Measurements from ENCODE around the gene PDE7B. TPM values are rescaled to one million over a fixed set of nuclear protein-coding genes. Genes with fewer than 3 reads are reported as not detected.
"Not testable (repeated sequence)": the region's sequence is repeated elsewhere in the genome, so short reads cannot be mapped to it uniquely, and the experiment has no call there.

Gene PDE7B
- total RNA-seq, 1 experiment from 2014 or later, result 0.17 TPM

DNA sequence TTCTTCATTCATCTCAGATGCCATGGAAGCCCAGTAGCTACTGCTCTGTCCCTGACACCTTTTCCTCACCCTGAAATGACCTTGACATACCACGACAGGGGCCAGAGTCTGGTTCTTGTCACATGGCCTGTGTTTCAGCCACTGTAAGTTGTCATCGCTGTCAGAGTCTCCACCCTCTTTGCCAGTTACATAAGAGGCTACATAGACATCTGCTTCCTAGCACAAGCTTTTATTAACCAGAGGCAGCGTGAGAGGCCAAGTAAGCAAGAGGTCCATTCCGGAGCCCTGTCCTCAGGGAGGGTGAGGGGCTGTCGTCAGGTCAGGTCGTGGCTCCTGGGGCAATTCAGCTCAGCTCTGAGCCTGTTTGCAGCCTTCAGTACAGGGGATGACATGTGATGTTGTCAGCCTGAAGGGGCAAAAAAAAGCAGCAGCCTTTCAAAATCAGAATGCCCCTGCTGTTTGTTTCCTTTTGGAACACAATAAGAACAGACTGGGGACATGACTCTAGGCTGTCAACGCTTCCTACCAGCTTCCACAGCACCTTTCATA lies 252.3 kb downstream of the PDE7B start:
- no peak for DNase-seq (ENCODE audit: low read depth)

DNA sequence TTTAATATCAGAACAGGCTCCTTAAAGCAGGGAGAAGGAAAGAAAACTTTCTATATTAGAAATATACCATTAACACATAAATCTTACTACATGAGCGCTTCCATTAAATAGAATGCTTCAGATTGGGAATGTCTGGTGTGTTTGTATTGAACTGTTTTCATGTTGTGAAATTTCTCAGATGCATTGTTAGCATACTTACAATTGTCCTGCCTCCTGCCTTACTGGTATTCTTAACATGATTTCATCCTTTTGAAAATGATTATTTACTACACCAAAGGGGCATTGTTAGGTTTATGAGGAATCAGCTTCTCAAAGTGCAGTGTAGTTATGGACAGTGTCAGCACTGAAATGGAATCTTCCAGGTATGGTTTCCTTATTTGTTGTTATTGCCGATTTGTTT lies 253.1 kb downstream of the PDE7B start:
- no peak for DNase-seq (ENCODE audit: low read depth)

DNA sequence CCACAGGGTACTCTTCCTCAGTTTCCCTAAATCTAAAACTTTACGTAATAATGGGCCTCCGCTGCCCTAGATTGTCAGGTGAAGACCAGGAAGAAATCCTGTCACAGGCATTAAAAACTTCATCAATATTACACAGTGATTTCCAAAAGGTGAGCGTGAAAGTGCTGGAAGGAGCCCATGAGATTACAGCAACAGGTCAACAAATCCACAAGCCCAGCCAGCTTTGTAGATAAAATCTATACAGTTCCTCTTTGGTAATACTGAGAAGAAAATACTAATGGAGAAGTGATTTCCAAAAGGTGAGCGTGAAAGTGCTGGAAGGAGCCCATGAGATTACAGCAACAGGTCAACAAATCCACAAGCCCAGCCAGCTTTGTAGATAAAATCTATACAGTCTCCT lies 254.3 kb downstream of the PDE7B start:
- DNase-seq (ENCODE audit: low read depth), result not testable (repeated sequence)

DNA sequence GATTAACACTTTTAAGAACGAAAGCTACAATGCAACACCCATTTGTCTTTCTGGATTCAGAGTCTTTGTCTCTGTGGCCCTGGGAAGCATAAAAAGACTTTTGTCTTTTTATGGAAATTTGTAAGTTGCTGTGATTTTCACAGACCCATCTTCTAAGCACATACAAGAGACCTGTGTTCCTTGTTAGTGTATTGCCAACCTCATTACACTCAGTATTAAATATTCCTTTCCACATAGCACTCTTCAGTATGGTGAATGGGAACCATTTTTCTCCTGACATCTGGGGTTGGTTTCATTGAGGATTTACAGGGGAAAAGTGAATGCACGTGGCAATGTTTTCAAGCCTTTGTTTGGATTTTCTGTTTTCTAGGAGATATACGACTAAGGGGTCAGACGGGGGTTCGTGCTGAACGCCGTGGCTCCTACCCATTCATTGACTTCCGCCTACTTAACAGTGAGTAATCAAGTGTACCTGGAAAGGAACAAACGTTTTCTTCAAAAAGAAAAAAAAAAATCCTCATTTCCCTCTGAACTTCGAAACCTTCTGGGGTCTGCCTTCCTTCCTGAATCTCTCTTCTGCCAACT lies 257.0 kb downstream of the PDE7B start:
- DNase-seq (ENCODE audit: low read depth), result no peak

DNA sequence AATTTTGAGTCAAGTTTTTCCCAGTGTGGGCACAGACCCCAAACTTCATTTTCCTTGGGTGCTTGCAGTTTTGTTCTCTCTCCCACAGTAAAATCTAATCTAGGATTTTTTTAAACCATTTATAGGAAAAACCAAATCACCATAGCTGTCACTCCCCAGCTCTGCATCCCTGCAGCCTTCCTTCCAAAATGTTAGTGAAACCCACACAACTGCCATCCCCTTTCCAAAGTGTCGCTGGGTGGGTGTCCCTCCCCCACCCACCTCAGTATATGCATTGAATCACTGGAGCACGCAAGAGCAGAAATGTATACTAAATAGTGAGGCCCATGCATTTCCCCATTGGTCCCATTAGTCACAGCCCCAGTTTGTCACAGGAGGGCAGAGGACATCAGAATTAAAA lies 260.3 kb downstream of the PDE7B start:
- no peak for DNase-seq (ENCODE audit: low read depth)

DNA sequence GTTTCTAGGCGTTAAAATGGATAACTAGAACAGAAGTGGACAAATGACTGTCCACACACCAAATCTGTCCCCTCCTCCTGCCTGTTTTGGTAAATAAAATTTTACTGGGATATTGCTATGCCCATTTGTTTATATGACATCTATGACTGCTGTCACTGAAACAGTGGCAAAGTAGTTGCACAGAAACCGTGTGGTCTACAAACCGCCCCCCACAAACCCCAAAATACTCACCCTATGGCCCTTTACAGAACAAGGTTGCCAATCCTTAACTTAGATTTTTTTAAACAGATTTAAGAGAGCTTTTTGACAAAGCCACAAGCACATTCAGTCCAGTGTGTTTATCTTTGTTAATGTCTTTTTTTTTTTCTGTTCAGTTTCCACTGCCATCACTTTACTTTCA lies 260.8 kb downstream of the PDE7B start:
- no peak for DNase-seq (ENCODE audit: low read depth)

DNA sequence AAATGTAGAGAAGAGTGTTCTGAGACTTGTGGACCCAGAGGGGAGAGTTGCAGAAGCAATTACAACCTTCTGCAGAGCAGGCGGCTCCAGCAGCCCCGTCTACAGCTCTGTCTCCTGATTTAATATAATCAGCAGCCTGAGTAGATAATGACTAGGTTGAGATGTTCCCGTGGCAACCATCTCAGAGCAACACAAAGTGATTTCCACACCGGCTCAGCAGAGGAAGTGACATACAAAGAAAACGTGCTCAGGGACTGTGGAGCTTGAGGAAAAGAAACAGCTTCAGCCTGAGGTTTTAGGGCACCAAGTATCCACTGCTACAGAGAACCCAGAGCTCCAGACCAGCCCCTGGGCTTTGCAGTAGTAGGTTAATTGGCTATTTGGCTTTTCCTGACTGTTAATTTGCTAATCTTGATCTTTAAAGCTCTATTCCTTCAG lies 262.3 kb downstream of the PDE7B start:
- peak; percentile 70 for DNase-seq (ENCODE audit: low read depth)

DNA sequence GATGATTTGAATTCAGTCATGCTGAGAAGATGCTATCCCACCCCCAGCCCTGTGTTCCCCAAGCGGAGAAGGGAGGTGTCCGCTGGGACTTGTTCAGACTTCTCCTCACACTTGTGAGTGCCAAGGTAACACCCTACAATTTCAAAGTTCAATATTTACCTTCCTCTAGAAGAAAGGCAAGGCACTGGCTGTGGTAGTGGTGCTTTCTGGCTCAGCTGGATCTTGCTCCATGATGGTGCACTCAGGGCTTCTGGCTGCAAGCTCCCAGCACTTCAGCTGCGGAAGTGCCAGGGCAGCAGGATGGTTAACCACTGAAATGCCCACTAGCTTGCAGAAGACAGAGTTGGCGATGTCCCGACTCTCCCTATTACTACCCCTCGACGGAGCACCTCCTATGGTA lies 263.2 kb downstream of the PDE7B start:
- DNase-seq (ENCODE audit: low read depth), result no peak

DNA sequence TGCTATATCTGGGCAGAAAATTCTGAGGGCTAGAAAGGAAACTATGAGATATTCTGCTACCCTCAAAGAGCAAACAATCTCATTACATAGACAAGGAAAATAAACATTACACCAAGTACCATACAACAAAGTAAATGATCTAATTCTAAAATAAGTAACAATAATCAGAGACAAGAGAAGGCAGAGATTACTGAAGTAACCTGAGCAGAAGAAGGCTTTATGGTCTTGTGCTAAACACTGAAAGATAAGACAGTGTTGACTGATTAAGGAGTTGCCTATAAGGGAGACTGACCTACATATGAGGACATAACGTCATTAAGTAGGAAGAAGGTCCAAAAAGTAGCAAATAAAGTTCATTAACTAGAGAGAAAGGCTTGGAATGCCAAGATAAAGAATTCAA lies 264.4 kb downstream of the PDE7B start:
- no peak for DNase-seq (ENCODE audit: low read depth)

DNA sequence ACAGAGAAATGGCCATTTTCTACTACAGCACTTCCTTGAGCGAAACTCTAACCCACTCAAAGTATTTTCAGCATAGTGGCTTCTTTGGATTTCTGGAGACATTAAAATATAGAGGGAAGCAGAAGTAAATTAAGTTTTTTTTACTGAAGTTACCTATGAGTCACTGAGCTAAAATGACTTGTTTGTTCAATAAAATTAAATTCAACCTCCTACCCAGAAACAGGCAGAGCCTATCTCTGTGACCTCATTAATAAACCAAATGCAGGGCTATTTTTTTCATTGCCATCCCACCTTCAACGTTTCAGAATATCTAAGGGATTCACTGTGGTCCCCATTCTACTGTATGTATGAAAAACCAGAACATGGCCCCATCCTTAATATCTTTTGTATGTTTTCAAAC lies 265.6 kb downstream of the PDE7B start:
- no peak for DNase-seq (ENCODE audit: low read depth)

DNA sequence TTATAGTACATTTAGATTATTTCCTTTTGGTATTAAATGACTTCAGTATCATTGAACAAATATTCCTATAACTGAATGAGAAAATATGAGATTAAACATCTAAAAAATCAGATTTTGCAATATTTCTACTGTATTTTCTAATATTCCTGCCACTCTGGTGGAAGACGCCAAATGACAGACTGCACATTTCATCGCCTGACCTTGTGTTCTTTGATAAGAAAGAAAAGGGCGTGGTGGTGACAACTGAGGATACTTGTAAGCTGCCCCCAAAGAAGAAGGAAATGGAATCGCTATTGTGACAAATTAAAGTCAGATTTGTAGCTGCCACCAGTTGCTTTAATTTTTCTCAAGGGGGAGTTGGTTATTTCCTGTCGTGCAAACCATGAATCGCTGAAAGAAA lies 267.3 kb downstream of the PDE7B start:
- DNase-seq (ENCODE audit: low read depth), result no peak

DNA sequence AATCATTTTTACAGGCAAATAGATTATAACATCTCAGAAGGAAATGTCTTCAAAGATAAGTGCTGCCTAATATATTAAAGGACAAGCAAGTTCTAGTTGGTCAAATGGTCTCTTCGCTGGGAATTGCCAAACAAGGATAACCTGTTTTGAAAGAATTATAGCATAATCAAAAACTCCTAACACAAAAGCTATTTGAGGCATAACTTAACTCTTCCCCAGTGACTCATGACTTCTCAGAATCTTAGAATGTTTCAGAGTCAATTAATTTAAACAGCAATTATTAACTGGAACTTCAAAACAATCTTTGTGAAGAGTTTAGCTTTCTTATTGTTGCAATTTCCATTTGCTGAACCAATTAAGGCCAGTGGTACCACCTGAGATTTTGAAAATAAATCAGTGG lies 272.0 kb downstream of the PDE7B start:
- DNase-seq (ENCODE audit: low read depth), result no peak

DNA sequence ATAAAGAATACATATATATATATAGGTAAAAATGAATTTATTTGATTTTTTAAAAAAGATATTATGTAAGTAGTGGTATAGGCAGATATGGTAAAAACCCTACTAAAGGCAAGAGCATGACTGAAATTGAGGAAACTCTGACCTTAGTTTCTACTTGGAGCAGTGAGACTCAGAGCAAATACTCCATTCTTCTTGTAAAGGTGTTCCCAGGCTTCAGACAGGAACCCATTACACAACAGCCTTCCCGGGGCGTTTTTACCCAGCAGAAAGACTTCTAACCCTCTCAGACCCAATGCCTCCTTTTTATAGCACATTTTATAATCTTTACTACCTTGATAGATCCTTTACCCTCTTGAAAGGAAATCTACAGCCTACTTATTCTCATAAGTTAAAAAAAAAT lies 274.1 kb downstream of the PDE7B start:
- no peak for DNase-seq (ENCODE audit: low read depth)

DNA sequence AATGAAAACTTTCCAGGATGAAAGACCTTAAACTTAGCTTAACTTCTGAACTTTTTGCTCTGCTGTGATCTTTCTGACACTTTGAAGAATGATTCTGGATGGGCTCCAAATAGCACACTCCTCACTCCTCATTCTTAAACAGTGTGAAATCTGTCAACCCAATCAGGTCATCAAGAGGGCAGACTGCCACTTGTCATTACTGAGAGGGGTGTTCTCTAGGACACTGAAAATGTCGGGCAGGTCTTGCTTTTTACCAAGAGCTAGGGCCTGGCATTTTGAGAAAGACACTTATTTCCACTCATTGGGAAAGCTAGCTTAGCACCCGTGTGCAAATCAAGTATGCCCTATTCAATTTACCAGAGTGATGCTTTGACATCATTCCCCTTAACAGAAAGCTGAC lies 276.4 kb downstream of the PDE7B start:
- DNase-seq (ENCODE audit: low read depth), result no peak

DNA sequence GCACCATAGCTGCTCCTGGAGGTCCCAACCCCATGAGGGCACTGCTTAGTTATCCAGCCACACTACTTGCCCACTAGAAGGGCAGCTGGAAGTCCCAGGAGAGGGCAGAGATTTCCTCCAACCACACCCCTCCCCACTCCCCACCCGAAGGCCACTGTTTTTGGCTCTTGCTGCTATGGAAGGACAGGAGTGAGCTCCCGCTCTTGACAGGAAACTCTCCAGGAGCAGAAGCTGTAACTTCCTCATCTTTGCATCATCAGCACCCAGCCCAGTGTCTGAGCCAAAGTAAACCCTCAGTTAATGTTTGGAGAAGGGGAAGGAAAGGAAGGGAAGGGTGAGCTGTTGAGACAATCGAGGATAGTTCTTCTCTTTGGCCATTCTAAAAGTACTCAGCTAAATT lies 277.9 kb downstream of the PDE7B start:
- DNase-seq (ENCODE audit: low read depth), result no peak

DNA sequence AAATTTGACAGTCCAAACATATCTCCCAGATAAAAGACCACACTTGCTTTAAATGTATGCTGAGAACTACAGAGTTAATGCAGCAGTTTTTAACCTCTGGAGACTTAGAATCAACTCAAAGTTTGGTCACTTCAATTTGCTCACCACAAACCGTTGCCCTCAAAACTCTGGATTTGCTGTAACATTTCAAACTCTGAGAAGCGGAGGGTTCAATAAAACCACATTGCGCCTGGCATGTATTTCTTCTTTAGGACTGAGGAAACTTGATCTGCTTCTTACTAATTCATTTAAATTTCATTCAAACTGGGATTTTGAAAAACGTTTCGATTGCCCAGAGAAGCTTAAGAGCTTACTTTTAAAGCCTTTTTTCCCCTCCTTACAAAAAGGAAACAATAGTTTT lies 282.8 kb downstream of the PDE7B start:
- no peak for DNase-seq (ENCODE audit: low read depth)

DNA sequence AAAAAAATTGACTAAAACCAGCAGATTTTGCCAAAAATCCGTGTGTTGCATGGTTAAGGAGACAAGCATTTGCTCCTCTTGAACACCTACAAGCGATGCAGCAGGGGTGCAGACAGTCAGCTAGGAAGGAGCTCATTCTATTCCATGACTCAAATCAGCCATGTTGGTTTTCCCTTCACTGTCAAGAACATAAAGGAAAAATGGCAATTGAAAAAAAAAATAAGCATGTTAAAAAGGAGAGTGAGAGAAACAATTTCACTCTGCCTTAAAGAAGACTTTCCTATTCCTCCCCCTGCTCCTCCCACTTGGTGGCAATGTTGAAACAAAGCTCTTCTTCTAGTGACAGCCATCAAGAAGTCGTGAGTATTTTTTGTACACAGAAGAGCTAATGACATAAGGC lies 283.2 kb downstream of the PDE7B start:
- DNase-seq (ENCODE audit: low read depth), result no peak

DNA sequence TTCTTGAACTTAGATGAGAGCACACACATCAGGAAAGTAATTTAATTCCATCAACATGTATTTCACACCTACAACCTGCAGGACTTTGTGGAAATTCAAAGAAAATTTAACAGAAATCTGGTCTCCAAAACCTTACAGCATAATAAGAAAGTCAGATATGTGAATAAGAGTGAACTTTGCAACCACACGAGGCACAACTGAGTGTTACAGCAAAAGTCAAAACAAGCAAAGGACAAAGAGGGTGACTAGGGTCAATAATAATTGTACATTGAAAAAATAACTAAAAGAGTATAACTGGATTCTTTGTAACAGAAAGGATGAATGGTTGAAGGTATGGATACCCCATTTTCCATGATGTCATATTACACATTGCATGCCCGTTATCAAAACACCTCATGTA lies 284.8 kb downstream of the PDE7B start:
- DNase-seq (ENCODE audit: low read depth), result no peak

DNA sequence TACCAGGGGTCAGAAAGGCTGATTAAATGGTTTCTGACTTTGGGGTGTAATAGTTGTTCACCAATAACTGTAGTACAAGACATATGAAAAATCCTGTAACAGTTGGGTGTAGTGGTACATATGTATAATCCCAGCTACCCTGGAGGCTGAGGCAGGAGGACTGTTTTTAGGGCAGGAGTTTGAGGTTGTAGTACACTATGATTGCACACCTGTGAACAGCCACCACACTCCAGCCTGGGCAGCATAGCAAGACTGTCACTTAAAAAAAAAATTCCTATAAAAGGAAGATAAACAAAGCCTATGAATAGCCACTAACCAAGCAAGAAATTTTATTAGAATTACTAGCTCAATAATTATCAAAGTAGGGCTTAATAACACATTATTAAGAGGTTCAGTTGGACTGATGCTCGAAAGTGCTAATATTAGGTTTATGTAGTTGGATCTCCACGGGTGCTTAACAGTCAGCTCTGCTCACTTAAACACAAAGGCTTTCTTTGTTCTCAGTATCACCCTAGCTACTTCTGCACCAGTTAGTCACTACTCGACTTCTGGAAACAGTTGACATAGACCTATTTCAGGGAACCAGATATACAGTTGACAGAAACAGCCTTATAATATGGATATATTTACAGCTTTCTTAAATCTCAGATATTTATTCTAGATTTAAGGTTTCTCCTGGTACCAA lies 285.6 kb downstream of the PDE7B start:
- DNase-seq (ENCODE audit: low read depth), result peak; percentile 9

DNA sequence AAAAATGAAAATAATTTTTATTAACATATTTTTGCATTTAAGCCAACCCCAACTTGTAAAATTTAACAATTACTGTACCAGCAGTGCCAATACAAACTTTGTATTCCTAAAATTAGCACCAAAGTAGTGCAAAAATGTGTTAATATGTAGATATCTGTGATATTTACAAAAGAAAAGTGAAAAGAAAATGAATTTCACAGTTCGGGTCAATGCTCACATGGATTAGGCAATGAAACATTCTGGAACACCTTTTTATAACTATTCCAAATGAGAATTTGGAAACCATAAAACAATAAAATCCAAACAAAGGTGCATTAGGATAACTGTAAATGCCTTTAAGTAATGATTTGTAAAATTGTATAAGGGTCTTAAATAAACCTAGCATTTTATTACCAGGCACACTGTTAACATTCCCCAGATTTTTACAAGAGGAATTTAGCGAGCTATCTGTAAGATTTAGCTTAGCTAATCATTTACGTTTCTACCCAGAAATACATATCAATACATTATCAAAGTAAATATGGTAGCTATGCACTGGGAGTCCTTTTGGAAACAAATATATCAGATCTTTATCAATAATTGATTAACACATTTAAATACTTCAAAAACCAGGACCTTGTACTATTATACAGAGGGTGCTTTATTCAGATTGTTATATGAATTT lies 286.4 kb downstream of the PDE7B start:
- DNase-seq (ENCODE audit: low read depth), result no peak

DNA sequence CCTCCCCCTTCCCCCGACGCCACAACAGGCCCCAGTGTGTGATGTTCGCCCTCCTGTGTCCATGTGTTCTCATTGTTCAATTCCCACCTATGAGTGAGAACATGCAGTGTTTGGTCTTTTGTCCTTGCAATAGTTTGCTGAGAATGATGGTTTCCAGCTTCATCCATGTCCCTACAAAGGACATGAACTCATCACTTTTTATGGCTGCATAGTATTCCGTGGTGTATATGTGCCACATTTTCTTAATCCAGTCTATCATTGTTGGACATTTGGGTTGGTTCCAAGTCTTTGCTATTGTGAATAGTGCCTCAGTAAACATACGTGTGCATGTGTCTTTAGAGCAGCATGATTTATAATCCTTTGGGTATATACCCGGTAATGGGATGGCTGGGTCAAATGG lies 287.6 kb downstream of the PDE7B start:
- DNase-seq (ENCODE audit: low read depth), result not testable (repeated sequence)

DNA sequence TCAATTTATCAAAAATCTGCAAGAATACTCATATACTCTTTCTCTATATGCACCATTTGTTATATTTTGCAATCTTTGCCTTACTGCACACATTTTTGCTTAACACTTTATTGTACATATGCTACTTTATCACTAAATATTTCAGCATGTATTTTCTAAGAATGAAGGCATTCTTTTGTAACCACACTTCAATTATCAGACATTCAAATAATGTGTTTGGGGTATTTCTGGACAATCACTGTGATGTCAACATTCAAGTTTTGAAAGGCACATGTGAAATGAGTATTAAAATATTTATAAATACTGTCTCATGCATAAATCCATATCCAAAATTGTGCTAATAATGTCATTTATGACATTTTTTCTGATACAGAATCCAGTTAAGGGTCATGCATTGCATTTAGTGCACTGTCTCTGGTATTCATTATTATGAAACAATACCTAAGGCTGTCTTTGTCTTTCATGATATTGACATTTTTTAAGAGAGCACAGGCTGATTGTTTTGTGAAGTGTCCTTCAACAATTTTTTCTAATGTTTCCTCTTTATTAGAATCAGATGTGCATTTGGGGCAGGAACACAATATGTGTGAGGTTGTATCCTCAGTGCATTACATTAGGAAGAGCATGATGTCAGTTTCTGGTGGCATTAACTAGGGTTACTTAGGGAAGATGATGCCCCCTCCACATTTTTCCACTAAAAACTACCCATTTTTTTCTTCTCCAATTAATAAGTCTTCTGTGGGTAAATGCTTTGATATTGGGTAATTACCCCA lies 292.9 kb downstream of the PDE7B start:
- no peak for DNase-seq (ENCODE audit: low read depth)
